GM18861 (cell line): Measurements from ENCODE around the gene ZNF546.

Experiments used
- ATAC-seq: cut with Tn5 transposase; IDR thresholded peaks from one replicate; pipeline ENCODE4 v1.9.1; 2021; ENCODE audit not compliant: unreplicated experiment

ZNF546 gene

GRCh38 chr19:40054632-40055031 is 57.8 kb downstream of the ZNF546 start:
- ATAC-seq: no peak

- ATAC-seq: no peak
Observed at GRCh38 chr19:40055049-40055448, 58.2 kb downstream of the ZNF546 start.

- ATAC-seq: peak; percentile 74
Observed at GRCh38 chr19:40055832-40056504, 59.1 kb downstream of the ZNF546 start, which contains the start of gene ZNF780B. ZNF780B (minus strand) TSS chr19:40056231; CDS start chr19:40050332, 5,899 bp downstream.

- no peak for ATAC-seq
Observed at GRCh38 chr19:40056505-40056904, 59.6 kb downstream of the ZNF546 start.

- ATAC-seq: no peak
Observed at GRCh38 chr19:40057166-40057565, 60.3 kb downstream of the ZNF546 start.

GRCh38 chr19:40059624-40060023 is 62.8 kb downstream of the ZNF546 start:
- no peak for ATAC-seq

GRCh38 chr19:40070058-40070457 is 73.2 kb downstream of the ZNF546 start:
- no peak for ATAC-seq
